Upper lobe of left lung (tissue), 4 donors: ENCODE results near the gene PEX7.

Source experiments
- EP300 ChIP-seq, 4 donors: sonication (generic); formaldehyde crosslinking; IDR thresholded peaks; one replicate each; pipeline ENCODE4 v1.5.1; 2017; ENCODE audit warnings: antibody characterized with exemption in 4 of 4, control low read depth in 2 of 4
- POLR2A ChIP-seq, 4 donors: fragments of 450-650 bp; IDR thresholded peaks; one replicate each; pipeline ENCODE4 v1.5.1; 2016 to 2017; ENCODE audit warnings: antibody characterized with exemption in 4 of 4, mild to moderate bottlenecking in 2 of 4
- POLR2AphosphoS5 ChIP-seq, 2 donors: sonication (generic); formaldehyde crosslinking; IDR thresholded peaks; one replicate each; pipeline ENCODE4 v1.5.1; 2017; ENCODE audit warnings: antibody characterized with exemption in 2 of 2
- TF ChIP-seq, protein P1 (sequence below), 6 experiments: fragments of 450-650 bp in 4 of 6; fragments of 200-600 bp in 2 of 6; sonication (generic) in 2 of 6; IDR thresholded peaks; one replicate each; pipeline ENCODE4 v1.5.1; 2016 to 2019; ENCODE audit warnings: antibody characterized with exemption in 6 of 6

DNA sequence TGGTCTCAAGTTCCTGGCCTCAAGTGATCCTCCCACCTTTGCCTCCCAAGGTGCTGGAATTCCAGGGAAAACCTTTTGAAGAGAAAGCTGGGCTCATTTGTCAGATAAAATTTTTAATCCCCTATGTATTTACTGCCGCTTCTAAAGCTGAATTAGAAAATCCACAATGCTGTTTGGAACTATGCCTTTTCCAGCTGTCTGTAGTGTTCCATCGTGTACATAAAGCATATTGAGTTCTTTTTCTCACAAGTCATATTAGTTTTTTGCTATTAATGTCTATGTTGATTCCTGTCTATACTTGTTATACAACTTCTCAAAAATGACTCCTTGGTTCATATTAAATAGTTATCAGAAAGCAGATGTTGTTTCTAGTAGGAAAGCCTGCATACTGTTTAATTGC lies 47.1 kb downstream of the PEX7 start:
- TF ChIP-seq, protein P1, sequence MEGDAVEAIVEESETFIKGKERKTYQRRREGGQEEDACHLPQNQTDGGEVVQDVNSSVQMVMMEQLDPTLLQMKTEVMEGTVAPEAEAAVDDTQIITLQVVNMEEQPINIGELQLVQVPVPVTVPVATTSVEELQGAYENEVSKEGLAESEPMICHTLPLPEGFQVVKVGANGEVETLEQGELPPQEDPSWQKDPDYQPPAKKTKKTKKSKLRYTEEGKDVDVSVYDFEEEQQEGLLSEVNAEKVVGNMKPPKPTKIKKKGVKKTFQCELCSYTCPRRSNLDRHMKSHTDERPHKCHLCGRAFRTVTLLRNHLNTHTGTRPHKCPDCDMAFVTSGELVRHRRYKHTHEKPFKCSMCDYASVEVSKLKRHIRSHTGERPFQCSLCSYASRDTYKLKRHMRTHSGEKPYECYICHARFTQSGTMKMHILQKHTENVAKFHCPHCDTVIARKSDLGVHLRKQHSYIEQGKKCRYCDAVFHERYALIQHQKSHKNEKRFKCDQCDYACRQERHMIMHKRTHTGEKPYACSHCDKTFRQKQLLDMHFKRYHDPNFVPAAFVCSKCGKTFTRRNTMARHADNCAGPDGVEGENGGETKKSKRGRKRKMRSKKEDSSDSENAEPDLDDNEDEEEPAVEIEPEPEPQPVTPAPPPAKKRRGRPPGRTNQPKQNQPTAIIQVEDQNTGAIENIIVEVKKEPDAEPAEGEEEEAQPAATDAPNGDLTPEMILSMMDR (IDR thresholded peaks at IDR 0.05), result no peak
- TF ChIP-seq POLR2AphosphoS5 (IDR thresholded peaks at IDR 0.05) (no peak), POLR2A (IDR thresholded peaks at IDR 0.05) (no peak), EP300 (IDR thresholded peaks at IDR 0.05) (no peak)
